H1 (cell line): ENCODE measurements around the gene ANGEL2. TPM values are rescaled to one million over a fixed set of nuclear protein-coding genes. Genes with fewer than 3 reads are reported as not detected.

Experiments
- CTCF ChIA-PET: fragments of 300-600 bp; sonication (Branson Sonifier 250); formaldehyde crosslinking; loops from one replicate; lab custom pipeline; 2021; ENCODE audit not compliant: partially characterized antibody; lab: Charles Lee
- POLR2A ChIA-PET: fragments of 300-600 bp; sonication (Branson Sonifier 250); formaldehyde crosslinking; loops from one replicate; lab custom pipeline; 2021; ENCODE audit warnings: inconsistent platforms; ENCODE audit not compliant: partially characterized antibody; lab: Charles Lee
- DNase-seq, 2 experiments: peaks; one replicate each; pipeline versions ENCODE4 v3.0.0 to v3.0.0-alpha.2; 2010 to 2022; ENCODE audit warnings: low spot score in 2 of 2, low read depth in 1 of 2, mixed read lengths in 1 of 2
- FAIRE-seq: peaks from 2 replicates; lab custom pipeline; 2011; peaks lifted over from hg19 to GRCh38; lab: Jason Lieb, UNC
- H2AFZ ChIP-seq: 2 replicates; pipeline ENCODE4 v1.8.1; 2012; ENCODE audit warnings: low read length, inconsistent platforms
- H2AK5ac ChIP-seq: 2 replicates; pipeline ENCODE4 v1.6.1; 2013; ENCODE audit warnings: low read depth, low read length
- H2BK120ac ChIP-seq: replicated peaks from 2 replicates; pipeline ENCODE3; 2013; ENCODE audit warnings: low read depth, low read length, inconsistent platforms
- H2BK12ac ChIP-seq: 2 replicates; pipeline ENCODE4 v1.6.1; 2013; ENCODE audit warnings: low read depth, low read length
- H2BK15ac ChIP-seq: 2 replicates; pipeline ENCODE4 v1.6.1; 2013; ENCODE audit warnings: low read length
- H2BK20ac ChIP-seq: 2 replicates; pipeline ENCODE4 v1.6.1; 2013; ENCODE audit warnings: low read length
- H2BK5ac ChIP-seq: 2 replicates; pipeline ENCODE4 v1.6.1; 2013; ENCODE audit warnings: low read depth, low read length
- H3K14ac ChIP-seq: 2 replicates; pipeline ENCODE4 v1.6.1; 2013; ENCODE audit warnings: inconsistent platforms; ENCODE audit not compliant: insufficient read length
- H3K18ac ChIP-seq: 2 replicates; pipeline ENCODE4 v1.6.1; 2013; ENCODE audit warnings: low read length; ENCODE audit errors: extremely low read depth
- H3K23ac ChIP-seq: 2 replicates; pipeline ENCODE4 v1.6.1; 2013; ENCODE audit warnings: inconsistent platforms; ENCODE audit not compliant: insufficient read length
- H3K23me2 ChIP-seq: 2 replicates; pipeline ENCODE4 v1.6.1; 2013; ENCODE audit warnings: low read depth, low read length
- H3K27ac ChIP-seq: 2 replicates; pipeline ENCODE4 v1.6.1; 2011; ENCODE audit warnings: low read depth, low read length, inconsistent platforms
- H3K27me3 ChIP-seq, 4 experiments: replicated peaks in 1 of 4; 1 replicate in 1 of 4; 2 replicates in 3 of 4; pipeline versions ENCODE4 v1.6.1 to v1.8.1; 2011 to 2013; ENCODE audit warnings: low read length in 3 of 4, mild to moderate bottlenecking in 3 of 4, inconsistent platforms in 2 of 4, mixed read lengths in 2 of 4, moderate library complexity in 1 of 4; ENCODE audit not compliant: control insufficient read depth in 3 of 4, insufficient read depth in 3 of 4; ENCODE audit errors: extremely low read depth in 1 of 4
- H3K36me3 ChIP-seq, 4 experiments: 2 replicates each; pipeline versions ENCODE4 v1.6.1 to v1.8.1; 2011 to 2013; ENCODE audit warnings: mild to moderate bottlenecking in 4 of 4, low read length in 3 of 4, moderate library complexity in 2 of 4, control low read depth in 1 of 4, inconsistent platforms in 1 of 4; ENCODE audit not compliant: insufficient read depth in 4 of 4, control insufficient read depth in 2 of 4
- H3K4ac ChIP-seq: replicated peaks from 2 replicates; pipeline ENCODE3; 2013; ENCODE audit warnings: low read length, low read depth, mixed read lengths, inconsistent platforms; ENCODE audit not compliant: insufficient read length
- H3K4me1 ChIP-seq, 4 experiments: replicated peaks in 1 of 4; 1 replicate in 1 of 4; 2 replicates in 3 of 4; pipeline versions ENCODE4 v1.6.1 to v1.8.1; 2011 to 2013; ENCODE audit warnings: low read length in 3 of 4, inconsistent platforms in 2 of 4, mixed read lengths in 1 of 4; ENCODE audit not compliant: insufficient read depth in 4 of 4, control insufficient read depth in 3 of 4
- H3K4me2 ChIP-seq, 2 experiments: 2 replicates each; pipeline versions ENCODE4 v1.6.1 to v1.8.1; 2011 to 2013; ENCODE audit warnings: low read depth in 2 of 2, low read length in 2 of 2, control low read depth in 1 of 2, inconsistent platforms in 1 of 2, mild to moderate bottlenecking in 1 of 2; ENCODE audit not compliant: insufficient read depth in 1 of 2
- H3K4me3 ChIP-seq, 4 experiments: fragments of 200-600, 300-600 bp in 1 of 4; sonication (generic), shearing (Covaris generic), sonication (Bioruptor Twin) in 1 of 4; 2 replicates each; pipeline versions ENCODE4 v1.5.1 to v1.8.1; 2011 to 2016; ENCODE audit warnings: low read length in 4 of 4, low read depth in 3 of 4, control low read depth in 2 of 4, inconsistent platforms in 2 of 4, mild to moderate bottlenecking in 2 of 4, mixed read lengths in 1 of 4, moderate library complexity in 1 of 4; ENCODE audit not compliant: insufficient read depth in 2 of 4; ENCODE audit errors: extremely low read depth in 1 of 4
- H3K56ac ChIP-seq: replicated peaks from 2 replicates; pipeline ENCODE3; 2013; ENCODE audit warnings: low read depth, mild to moderate bottlenecking, mixed read lengths, low read length, inconsistent platforms; ENCODE audit not compliant: insufficient read length
- H3K79me1 ChIP-seq: 2 replicates; pipeline ENCODE4 v1.6.1; 2013; ENCODE audit warnings: low read depth, low read length, control low read depth
- H3K79me2 ChIP-seq, 2 experiments: 2 replicates each; pipeline versions ENCODE4 v1.6.1 to v1.8.1; 2012 to 2013; ENCODE audit warnings: low read length in 2 of 2, mild to moderate bottlenecking in 2 of 2, inconsistent platforms in 1 of 2; ENCODE audit not compliant: insufficient read depth in 2 of 2, control insufficient read depth in 1 of 2
- H3K9ac ChIP-seq, 4 experiments: replicated peaks in 1 of 4; 1 replicate in 1 of 4; 2 replicates in 3 of 4; pipeline versions ENCODE4 v1.6.1 to v1.8.1; 2011 to 2013; ENCODE audit warnings: low read depth in 3 of 4, low read length in 3 of 4, control low read depth in 2 of 4, mild to moderate bottlenecking in 2 of 4, moderate library complexity in 2 of 4, inconsistent platforms in 1 of 4; ENCODE audit errors: extremely low read depth in 1 of 4
- H3K9me3 ChIP-seq, 2 experiments: 2 replicates each; pipeline versions ENCODE4 v1.6.1 to v1.8.1; 2012 to 2013; ENCODE audit warnings: mild to moderate bottlenecking in 2 of 2, moderate library complexity in 2 of 2, control low read depth in 1 of 2, inconsistent platforms in 1 of 2, low read depth in 1 of 2, low read length in 1 of 2, mixed read lengths in 1 of 2; ENCODE audit not compliant: insufficient read depth in 2 of 2
- H4K20me1 ChIP-seq, 2 experiments: replicated peaks in 1 of 2; 2 replicates each; pipeline versions ENCODE3 to v1.8.1; 2011 to 2013; ENCODE audit warnings: inconsistent platforms in 2 of 2, low read length in 2 of 2, mild to moderate bottlenecking in 1 of 2; ENCODE audit not compliant: insufficient read depth in 2 of 2, control insufficient read depth in 1 of 2
- H4K5ac ChIP-seq: 2 replicates; pipeline ENCODE4 v1.6.1; 2013; ENCODE audit warnings: low read length, low read depth, mixed read lengths, inconsistent platforms; ENCODE audit not compliant: insufficient read length
- H4K8ac ChIP-seq: 2 replicates; pipeline ENCODE4 v1.8.0; 2013; ENCODE audit warnings: mild to moderate bottlenecking, moderate library complexity, low read length, inconsistent platforms; ENCODE audit not compliant: insufficient read depth; ENCODE audit errors: extremely low read depth
- H4K91ac ChIP-seq: replicated peaks from 2 replicates; pipeline ENCODE3; 2013; ENCODE audit warnings: low read length, mixed read lengths, inconsistent platforms; ENCODE audit not compliant: insufficient read length
- POLR2A ChIP-seq, 2 experiments: IDR thresholded peaks; 1 replicate in 1 of 2; 2 replicates in 1 of 2; pipeline ENCODE4 v1.6.1; 2011; ENCODE audit warnings: low read depth in 2 of 2, low read length in 2 of 2, mild to moderate bottlenecking in 2 of 2; ENCODE audit errors: control extremely low read depth in 1 of 2
- POLR2AphosphoS5 ChIP-seq: IDR thresholded peaks from 2 replicates; pipeline ENCODE4 v1.6.1; 2011; ENCODE audit warnings: low read depth, low read length
- RAD21 ChIP-seq, 2 experiments: IDR thresholded peaks in 1 of 2; conservative IDR thresholded peaks in 1 of 2; 2 replicates each; pipeline ENCODE4 v1.6.1; 2011; ENCODE audit warnings: low read depth in 2 of 2, low read length in 2 of 2, improper control_type of control experiment in 1 of 2, inconsistent platforms in 1 of 2, mild to moderate bottlenecking in 1 of 2, moderate library complexity in 1 of 2
- SIN3A ChIP-seq, 2 experiments: IDR thresholded peaks in 1 of 2; conservative IDR thresholded peaks in 1 of 2; 2 replicates each; pipeline ENCODE4 v1.6.1; 2011 to 2012; ENCODE audit warnings: low read length in 2 of 2, improper control_type of control experiment in 1 of 2, low read depth in 1 of 2, mild to moderate bottlenecking in 1 of 2
- SP2 ChIP-seq: IDR thresholded peaks from 2 replicates; pipeline ENCODE4 v1.6.1; 2012; ENCODE audit warnings: mild to moderate bottlenecking, low read length, inconsistent platforms
- SUZ12 ChIP-seq: fragments of 200-600 bp; sonication (generic); IDR thresholded peaks from 2 replicates; pipeline ENCODE4 v1.6.1; 2012; ENCODE audit warnings: mild to moderate bottlenecking, inconsistent platforms, low read length, moderate library complexity, mixed read lengths
- WGBS, 2 experiments: shearing (Covaris generic) in 1 of 2; methylation state at CpG; one replicate each; pipeline versions ENCODE4 v1.1.6 to v1.1.7; 2013 to 2015; ENCODE audit warnings: low lambda C conversion rate in 2 of 2, mixed read lengths in 2 of 2, inconsistent platforms in 1 of 2, low coverage in 1 of 2, missing lambda C conversion rate in 1 of 2; ENCODE audit not compliant: insufficient replicate concordance in 2 of 2, insufficient coverage in 1 of 2, insufficient read length in 1 of 2; ENCODE audit errors: extremely low coverage in 1 of 2, missing lambda C conversion rate in 1 of 2; 5-methylcytosine and 5-hydroxymethylcytosine counted together
- polyA plus RNA-seq, 7 experiments: library from polyadenylated mRNA; depleted of rRNA in 3 of 7; stranded (reverse) in 5 of 7; unstranded in 2 of 7; fragments of >200 nt in 5 of 7; fragments of 200-250 nt in 2 of 7; gene quantifications; 1 replicate in 5 of 7; 2 replicates in 1 of 7; 4 replicates in 1 of 7; pipeline versions ENCODE4 v1.2.1 to v1.2.3, GENCODE V29; 2011 to 2013; ENCODE audit warnings: missing spikeins in 2 of 7, mixed read lengths in 2 of 7
- total RNA-seq: library from RNA; stranded (reverse); fragmentation: NEBNext Ultra II Directional; extraction: Animal tissue kit (Norgen Biotek cat#: 25700); gene quantifications from 2 replicates; pipeline ENCODE4 v1.2.1, GENCODE V29; 2021
- TF ChIP-seq, protein P1 (sequence below), 3 experiments: IDR thresholded peaks; 1 replicate in 2 of 3; 2 replicates in 1 of 3; pipeline versions ENCODE4 v1.5.1 to v1.6.1; 2011; ENCODE audit warnings: low read length in 3 of 3, mild to moderate bottlenecking in 3 of 3, inconsistent platforms in 2 of 3, low read depth in 1 of 3, moderate library complexity in 1 of 3; ENCODE audit not compliant: insufficient read depth in 1 of 3; ENCODE audit errors: control extremely low read depth in 1 of 3

ANGEL2 gene
- total and polyA plus RNA-seq, 2 of the 8 experiments (the other 6 are each of a cell fraction or from before 2014, with no cell fraction given), result 18.1 to 39.9 TPM

DNA sequence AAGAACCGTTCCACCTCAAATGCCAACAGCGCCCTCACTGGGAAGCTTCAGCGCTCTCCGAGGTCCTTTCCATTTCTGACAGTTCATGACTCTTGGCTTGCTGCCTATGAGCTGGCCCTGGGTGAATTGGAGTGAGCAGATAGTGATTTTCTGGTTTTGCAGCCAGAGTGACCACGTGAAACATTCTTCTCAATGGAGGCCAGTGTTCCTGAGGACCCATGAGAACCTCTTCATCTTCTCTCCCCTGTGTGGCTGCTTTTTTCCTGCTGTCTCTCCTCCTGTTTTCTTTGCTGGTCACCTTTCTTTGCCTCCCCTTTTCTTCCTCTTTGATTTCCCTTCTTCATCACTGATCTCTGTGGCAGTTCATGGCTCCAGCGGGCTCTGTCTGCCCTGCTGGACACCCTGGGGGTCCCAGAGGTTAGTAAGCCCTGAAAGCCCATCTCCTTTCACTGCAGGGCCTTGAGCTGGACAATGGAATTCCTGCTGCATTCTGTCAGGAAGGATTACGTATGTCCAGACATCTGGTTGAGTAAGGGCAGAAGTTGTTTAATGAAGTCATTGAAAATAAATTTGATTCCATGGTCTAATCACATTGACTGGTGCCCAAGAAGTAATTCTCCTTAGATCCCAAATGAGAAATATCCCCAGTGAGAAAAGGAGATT lies 35.4 kb downstream of the ANGEL2 start:
- no peaks in the 10 kb centered on the region for H3K79me2 ChIP-seq
- H2AK5ac ChIP-seq, result no peak overlapping the region
- no peak overlapping the region for H3K56ac ChIP-seq
- no peak overlapping the region for H3K27ac ChIP-seq
- DNase-seq, result no peak
- H3K4me3 ChIP-seq, result no peak overlapping the region
- ChIA-PET POLR2A (interaction anchor here (1.0 to 12.9 kb wide), 14 partner anchors 8 to 312 kb away, joined by 3 to 240 read pairs (median 4); partner anchors contain the start of gene VASH2), CTCF (interaction anchor here (0.7 to 4.9 kb wide), 11 partner anchors 9 to 147 kb away, joined by 3 to 64 read pairs (median 6); partner anchors contain the start of gene FLVCR1)
- H3K4me2 ChIP-seq, result no peak overlapping the region
- no peak for TF ChIP-seq SUZ12
- no peak for TF ChIP-seq SP2
- TF ChIP-seq RAD21 (IDR thresholded peaks at IDR 0.05 in 1 of 2, conservative IDR thresholded peaks at IDR 0.05 in 1 of 2; ENCODE audit: low read depth in 2 of 2, low read length in 2 of 2), result peak; percentile 29 to 58
- TF ChIP-seq SIN3A (conservative IDR thresholded peaks at IDR 0.05 in 1 of 2, IDR thresholded peaks at IDR 0.05 in 1 of 2; ENCODE audit: low read depth in 1 of 2, low read length in 2 of 2), result peak; percentile 34 to 78; a peak in 1 of 4 replicates
- 0 out of 2 replicates have a peak, but pooled peaks have one; percentile 54 for TF ChIP-seq POLR2AphosphoS5
- TF ChIP-seq, protein P1, sequence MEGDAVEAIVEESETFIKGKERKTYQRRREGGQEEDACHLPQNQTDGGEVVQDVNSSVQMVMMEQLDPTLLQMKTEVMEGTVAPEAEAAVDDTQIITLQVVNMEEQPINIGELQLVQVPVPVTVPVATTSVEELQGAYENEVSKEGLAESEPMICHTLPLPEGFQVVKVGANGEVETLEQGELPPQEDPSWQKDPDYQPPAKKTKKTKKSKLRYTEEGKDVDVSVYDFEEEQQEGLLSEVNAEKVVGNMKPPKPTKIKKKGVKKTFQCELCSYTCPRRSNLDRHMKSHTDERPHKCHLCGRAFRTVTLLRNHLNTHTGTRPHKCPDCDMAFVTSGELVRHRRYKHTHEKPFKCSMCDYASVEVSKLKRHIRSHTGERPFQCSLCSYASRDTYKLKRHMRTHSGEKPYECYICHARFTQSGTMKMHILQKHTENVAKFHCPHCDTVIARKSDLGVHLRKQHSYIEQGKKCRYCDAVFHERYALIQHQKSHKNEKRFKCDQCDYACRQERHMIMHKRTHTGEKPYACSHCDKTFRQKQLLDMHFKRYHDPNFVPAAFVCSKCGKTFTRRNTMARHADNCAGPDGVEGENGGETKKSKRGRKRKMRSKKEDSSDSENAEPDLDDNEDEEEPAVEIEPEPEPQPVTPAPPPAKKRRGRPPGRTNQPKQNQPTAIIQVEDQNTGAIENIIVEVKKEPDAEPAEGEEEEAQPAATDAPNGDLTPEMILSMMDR (IDR thresholded peaks at IDR 0.05; ENCODE audit: control extremely low read depth in 1 of 3, insufficient read depth in 1 of 3, low read depth in 1 of 3, low read length in 3 of 3), result peak; percentile 37 to 59 (median 45); a peak in 3 of 4 replicates
- peak; percentile 2 to 73 for TF ChIP-seq POLR2A (IDR thresholded peaks at IDR 0.05; ENCODE audit: control extremely low read depth in 1 of 2, low read depth in 2 of 2, low read length in 2 of 2)
- WGBS, 2 experiments, result 89% methylated on average over 7 of the region's 7 CpGs; no CpG with 5 or more reads in 1 of the 2 experiments
- no peaks in the 10 kb centered on the region for H3K27me3 ChIP-seq
- H3K79me1 ChIP-seq, result peaks cover 3% of the 10 kb centered on the region; the same call in 1 of the 2 replicates
- H3K4me1 ChIP-seq, result peaks cover 0 to 11% (median 5%) of the 10 kb centered on the region in 4 experiments
- H4K91ac ChIP-seq, result no peak overlapping the region
- no peak for FAIRE-seq
- H2AFZ ChIP-seq, result no peak overlapping the region
- no peak overlapping the region for H3K23ac ChIP-seq
- H2BK5ac ChIP-seq, result no peak overlapping the region; the same call in 1 of the 2 replicates
- no peak overlapping the region for H3K9ac ChIP-seq
- peaks cover under 1 to 16% of the 10 kb centered on the region in 2 experiments for H4K20me1 ChIP-seq
- H3K4ac ChIP-seq, result no peak overlapping the region
- H2BK15ac ChIP-seq, result no peak overlapping the region
- H2BK120ac ChIP-seq, result no peak overlapping the region
- no peaks in the 10 kb centered on the region for H3K9me3 ChIP-seq
- H3K36me3 ChIP-seq, result peaks cover 45 to 94% (median 64%) of the 10 kb centered on the region in 4 experiments
- H2BK12ac ChIP-seq, result no peak overlapping the region
- H3K23me2 ChIP-seq, result no peaks in the 10 kb centered on the region
- H3K18ac ChIP-seq, result no peak overlapping the region
- H4K5ac ChIP-seq, result no peak overlapping the region
- H4K8ac ChIP-seq, result no peak overlapping the region
- no peak overlapping the region for H2BK20ac ChIP-seq
- H3K14ac ChIP-seq, result no peak overlapping the region
